H1 (cell line): ENCODE data around the gene MASP1. TPM values are rescaled to one million over a fixed set of nuclear protein-coding genes. Genes with fewer than 3 reads are reported as not detected.
A peak's percentile ranks its signal among the peaks of the same experiment; 100 is the strongest.

Experiments
- CTCF ChIA-PET: fragments of 300-600 bp; sonication (Branson Sonifier 250); formaldehyde crosslinking; loops from one replicate; lab custom pipeline; 2021; ENCODE audit not compliant: partially characterized antibody; lab: Charles Lee
- POLR2A ChIA-PET: fragments of 300-600 bp; sonication (Branson Sonifier 250); formaldehyde crosslinking; loops from one replicate; lab custom pipeline; 2021; ENCODE audit warnings: inconsistent platforms; ENCODE audit not compliant: partially characterized antibody; lab: Charles Lee
- DNase-seq, 2 experiments: peaks; one replicate each; pipeline versions ENCODE4 v3.0.0 to v3.0.0-alpha.2; 2010 to 2022; ENCODE audit warnings: low spot score in 2 of 2, low read depth in 1 of 2, mixed read lengths in 1 of 2
- FAIRE-seq: peaks from 2 replicates; lab custom pipeline; 2011; peaks lifted over from hg19 to GRCh38; lab: Jason Lieb, UNC
- H2AFZ ChIP-seq: 2 replicates; pipeline ENCODE4 v1.8.1; 2012; ENCODE audit warnings: low read length, inconsistent platforms
- H2AK5ac ChIP-seq: 2 replicates; pipeline ENCODE4 v1.6.1; 2013; ENCODE audit warnings: low read depth, low read length
- H2BK120ac ChIP-seq: replicated peaks from 2 replicates; pipeline ENCODE3; 2013; ENCODE audit warnings: low read depth, low read length, inconsistent platforms
- H2BK12ac ChIP-seq: 2 replicates; pipeline ENCODE4 v1.6.1; 2013; ENCODE audit warnings: low read depth, low read length
- H2BK15ac ChIP-seq: 2 replicates; pipeline ENCODE4 v1.6.1; 2013; ENCODE audit warnings: low read length
- H2BK20ac ChIP-seq: 2 replicates; pipeline ENCODE4 v1.6.1; 2013; ENCODE audit warnings: low read length
- H2BK5ac ChIP-seq: 2 replicates; pipeline ENCODE4 v1.6.1; 2013; ENCODE audit warnings: low read depth, low read length
- H3K14ac ChIP-seq: 2 replicates; pipeline ENCODE4 v1.6.1; 2013; ENCODE audit warnings: inconsistent platforms; ENCODE audit not compliant: insufficient read length
- H3K18ac ChIP-seq: 2 replicates; pipeline ENCODE4 v1.6.1; 2013; ENCODE audit warnings: low read length; ENCODE audit errors: extremely low read depth
- H3K23ac ChIP-seq: 2 replicates; pipeline ENCODE4 v1.6.1; 2013; ENCODE audit warnings: inconsistent platforms; ENCODE audit not compliant: insufficient read length
- H3K23me2 ChIP-seq: 2 replicates; pipeline ENCODE4 v1.6.1; 2013; ENCODE audit warnings: low read depth, low read length
- H3K27ac ChIP-seq: 2 replicates; pipeline ENCODE4 v1.6.1; 2011; ENCODE audit warnings: low read depth, low read length, inconsistent platforms
- H3K27me3 ChIP-seq, 4 experiments: replicated peaks in 1 of 4; 1 replicate in 1 of 4; 2 replicates in 3 of 4; pipeline versions ENCODE4 v1.6.1 to v1.8.1; 2011 to 2013; ENCODE audit warnings: low read length in 3 of 4, mild to moderate bottlenecking in 3 of 4, inconsistent platforms in 2 of 4, mixed read lengths in 2 of 4, moderate library complexity in 1 of 4; ENCODE audit not compliant: control insufficient read depth in 3 of 4, insufficient read depth in 3 of 4; ENCODE audit errors: extremely low read depth in 1 of 4
- H3K36me3 ChIP-seq, 4 experiments: 2 replicates each; pipeline versions ENCODE4 v1.6.1 to v1.8.1; 2011 to 2013; ENCODE audit warnings: mild to moderate bottlenecking in 4 of 4, low read length in 3 of 4, moderate library complexity in 2 of 4, control low read depth in 1 of 4, inconsistent platforms in 1 of 4; ENCODE audit not compliant: insufficient read depth in 4 of 4, control insufficient read depth in 2 of 4
- H3K4ac ChIP-seq: replicated peaks from 2 replicates; pipeline ENCODE3; 2013; ENCODE audit warnings: low read length, low read depth, mixed read lengths, inconsistent platforms; ENCODE audit not compliant: insufficient read length
- H3K4me1 ChIP-seq, 4 experiments: replicated peaks in 1 of 4; 1 replicate in 1 of 4; 2 replicates in 3 of 4; pipeline versions ENCODE4 v1.6.1 to v1.8.1; 2011 to 2013; ENCODE audit warnings: low read length in 3 of 4, inconsistent platforms in 2 of 4, mixed read lengths in 1 of 4; ENCODE audit not compliant: insufficient read depth in 4 of 4, control insufficient read depth in 3 of 4
- H3K4me2 ChIP-seq, 2 experiments: 2 replicates each; pipeline versions ENCODE4 v1.6.1 to v1.8.1; 2011 to 2013; ENCODE audit warnings: low read depth in 2 of 2, low read length in 2 of 2, control low read depth in 1 of 2, inconsistent platforms in 1 of 2, mild to moderate bottlenecking in 1 of 2; ENCODE audit not compliant: insufficient read depth in 1 of 2
- H3K4me3 ChIP-seq, 4 experiments: fragments of 200-600, 300-600 bp in 1 of 4; sonication (generic), shearing (Covaris generic), sonication (Bioruptor Twin) in 1 of 4; 2 replicates each; pipeline versions ENCODE4 v1.5.1 to v1.8.1; 2011 to 2016; ENCODE audit warnings: low read length in 4 of 4, low read depth in 3 of 4, control low read depth in 2 of 4, inconsistent platforms in 2 of 4, mild to moderate bottlenecking in 2 of 4, mixed read lengths in 1 of 4, moderate library complexity in 1 of 4; ENCODE audit not compliant: insufficient read depth in 2 of 4; ENCODE audit errors: extremely low read depth in 1 of 4
- H3K56ac ChIP-seq: replicated peaks from 2 replicates; pipeline ENCODE3; 2013; ENCODE audit warnings: low read depth, mild to moderate bottlenecking, mixed read lengths, low read length, inconsistent platforms; ENCODE audit not compliant: insufficient read length
- H3K79me1 ChIP-seq: 2 replicates; pipeline ENCODE4 v1.6.1; 2013; ENCODE audit warnings: low read depth, low read length, control low read depth
- H3K79me2 ChIP-seq, 2 experiments: 2 replicates each; pipeline versions ENCODE4 v1.6.1 to v1.8.1; 2012 to 2013; ENCODE audit warnings: low read length in 2 of 2, mild to moderate bottlenecking in 2 of 2, inconsistent platforms in 1 of 2; ENCODE audit not compliant: insufficient read depth in 2 of 2, control insufficient read depth in 1 of 2
- H3K9ac ChIP-seq, 4 experiments: replicated peaks in 1 of 4; 1 replicate in 1 of 4; 2 replicates in 3 of 4; pipeline versions ENCODE4 v1.6.1 to v1.8.1; 2011 to 2013; ENCODE audit warnings: low read depth in 3 of 4, low read length in 3 of 4, control low read depth in 2 of 4, mild to moderate bottlenecking in 2 of 4, moderate library complexity in 2 of 4, inconsistent platforms in 1 of 4; ENCODE audit errors: extremely low read depth in 1 of 4
- H3K9me3 ChIP-seq, 2 experiments: 2 replicates each; pipeline versions ENCODE4 v1.6.1 to v1.8.1; 2012 to 2013; ENCODE audit warnings: mild to moderate bottlenecking in 2 of 2, moderate library complexity in 2 of 2, control low read depth in 1 of 2, inconsistent platforms in 1 of 2, low read depth in 1 of 2, low read length in 1 of 2, mixed read lengths in 1 of 2; ENCODE audit not compliant: insufficient read depth in 2 of 2
- H4K20me1 ChIP-seq, 2 experiments: replicated peaks in 1 of 2; 2 replicates each; pipeline versions ENCODE3 to v1.8.1; 2011 to 2013; ENCODE audit warnings: inconsistent platforms in 2 of 2, low read length in 2 of 2, mild to moderate bottlenecking in 1 of 2; ENCODE audit not compliant: insufficient read depth in 2 of 2, control insufficient read depth in 1 of 2
- H4K5ac ChIP-seq: 2 replicates; pipeline ENCODE4 v1.6.1; 2013; ENCODE audit warnings: low read length, low read depth, mixed read lengths, inconsistent platforms; ENCODE audit not compliant: insufficient read length
- H4K8ac ChIP-seq: 2 replicates; pipeline ENCODE4 v1.8.0; 2013; ENCODE audit warnings: mild to moderate bottlenecking, moderate library complexity, low read length, inconsistent platforms; ENCODE audit not compliant: insufficient read depth; ENCODE audit errors: extremely low read depth
- H4K91ac ChIP-seq: replicated peaks from 2 replicates; pipeline ENCODE3; 2013; ENCODE audit warnings: low read length, mixed read lengths, inconsistent platforms; ENCODE audit not compliant: insufficient read length
- BACH1 ChIP-seq: IDR thresholded peaks from 2 replicates; pipeline ENCODE4 v1.6.1; 2012; ENCODE audit warnings: low read length, improper control_type of control experiment
- BRCA1 ChIP-seq: IDR thresholded peaks from 2 replicates; pipeline ENCODE4 v1.6.1; 2012; ENCODE audit warnings: low read depth, low read length, improper control_type of control experiment
- CREB1 ChIP-seq: IDR thresholded peaks from 2 replicates; pipeline ENCODE4 v1.6.1; 2012; ENCODE audit warnings: inconsistent platforms
- EZH2 ChIP-seq: fragments of 200-600 bp; sonication (generic); IDR thresholded peaks from 2 replicates; pipeline ENCODE4 v1.7.1; 2012; ENCODE audit warnings: low read depth, mild to moderate bottlenecking, moderate library complexity, low read length, inconsistent platforms; ENCODE audit not compliant: severe bottlenecking
- FOSL1 ChIP-seq: IDR thresholded peaks from 2 replicates; pipeline ENCODE4 v1.6.1; 2011; ENCODE audit warnings: mild to moderate bottlenecking, low read depth, low read length, moderate library complexity; ENCODE audit not compliant: insufficient read depth
- HDAC6 ChIP-seq: IDR thresholded peaks from one replicate; pipeline ENCODE4 v1.7.1; 2012; ENCODE audit warnings: low read depth, mild to moderate bottlenecking, inconsistent platforms, low read length, moderate library complexity
- KDM4A ChIP-seq: IDR thresholded peaks from one replicate; pipeline ENCODE4 v1.7.1; 2012; ENCODE audit warnings: low read depth, mild to moderate bottlenecking, moderate library complexity, low read length, inconsistent platforms; ENCODE audit not compliant: severe bottlenecking
- NANOG ChIP-seq: IDR thresholded peaks from 2 replicates; pipeline ENCODE4 v1.6.1; 2011; ENCODE audit warnings: low read length, low read depth, mild to moderate bottlenecking, inconsistent platforms; ENCODE audit not compliant: insufficient read depth, poor library complexity, severe bottlenecking
- SIX5 ChIP-seq: IDR thresholded peaks from 2 replicates; pipeline ENCODE4 v1.6.1; 2011; ENCODE audit warnings: mild to moderate bottlenecking, low read depth, low read length
- USF2 ChIP-seq: IDR thresholded peaks from 2 replicates; pipeline ENCODE4 v1.6.1; 2011; ENCODE audit warnings: low read length, improper control_type of control experiment
- YY1 ChIP-seq: IDR thresholded peaks from 2 replicates; pipeline ENCODE4 v1.6.1; 2011; ENCODE audit warnings: low read depth, mild to moderate bottlenecking, low read length
- WGBS, 2 experiments: shearing (Covaris generic) in 1 of 2; methylation state at CpG; one replicate each; pipeline versions ENCODE4 v1.1.6 to v1.1.7; 2013 to 2015; ENCODE audit warnings: low lambda C conversion rate in 2 of 2, mixed read lengths in 2 of 2, inconsistent platforms in 1 of 2, low coverage in 1 of 2, missing lambda C conversion rate in 1 of 2; ENCODE audit not compliant: insufficient replicate concordance in 2 of 2, insufficient coverage in 1 of 2, insufficient read length in 1 of 2; ENCODE audit errors: extremely low coverage in 1 of 2, missing lambda C conversion rate in 1 of 2; 5-methylcytosine and 5-hydroxymethylcytosine counted together
- polyA plus RNA-seq, 7 experiments: library from polyadenylated mRNA; depleted of rRNA in 3 of 7; stranded (reverse) in 5 of 7; unstranded in 2 of 7; fragments of >200 nt in 5 of 7; fragments of 200-250 nt in 2 of 7; gene quantifications; 1 replicate in 5 of 7; 2 replicates in 1 of 7; 4 replicates in 1 of 7; pipeline versions ENCODE4 v1.2.1 to v1.2.3, GENCODE V29; 2011 to 2013; ENCODE audit warnings: missing spikeins in 2 of 7, mixed read lengths in 2 of 7
- total RNA-seq: library from RNA; stranded (reverse); fragmentation: NEBNext Ultra II Directional; extraction: Animal tissue kit (Norgen Biotek cat#: 25700); gene quantifications from 2 replicates; pipeline ENCODE4 v1.2.1, GENCODE V29; 2021

The MASP1 gene
- total and polyA plus RNA-seq, 2 of the 8 experiments (the other 6 are each of a cell fraction or from before 2014, with no cell fraction given), result 2.7 to 3.5 TPM

- Histone ChIP-seq H3K4me2 (no peak overlapping the region), H2BK12ac (no peak overlapping the region; the same call in 1 of the 2 replicates), H3K56ac (no peak overlapping the region), H2BK5ac (no peak overlapping the region), H2BK20ac (peak overlapping the region; percentile 4; the same call in 1 of the 2 replicates), H2BK120ac (no peak overlapping the region), H3K23me2 (no peaks in the 10 kb centered on the region), H3K4me1 (peaks cover 3 to 14% (median 7%) of the 10 kb centered on the region in 4 experiments; a peak in 4 of 7 replicates), H3K79me2 (no peaks in the 10 kb centered on the region), H3K4ac (no peak overlapping the region)
- no peak for TF ChIP-seq KDM4A
- no peak for TF ChIP-seq CREB1
- TF ChIP-seq SIX5, result no peak
- no peak for TF ChIP-seq EZH2
- no peak for TF ChIP-seq HDAC6
- TF ChIP-seq FOSL1, result no peak
- TF ChIP-seq YY1, result no peak
- no peak for TF ChIP-seq NANOG
- no peak for TF ChIP-seq BACH1
- TF ChIP-seq BRCA1, result no peak
- no peak for TF ChIP-seq USF2
- TF ChIP-seq, all 59 proteins: peak for 0
- Histone ChIP-seq H3K18ac (no peak overlapping the region), H3K27me3 (no peaks in the 10 kb centered on the region), H3K79me1 (no peaks in the 10 kb centered on the region), H3K27ac (no peak overlapping the region), H3K14ac (no peak overlapping the region), H4K5ac (no peak overlapping the region), H2AK5ac (no peak overlapping the region), H3K4me3 (no peak overlapping the region), H3K36me3 (no peaks in the 10 kb centered on the region), H3K9ac (no peak overlapping the region), H4K91ac (peak overlapping the region; percentile 4), H3K9me3 (peaks cover 4 to 6% of the 10 kb centered on the region in 2 experiments), H2AFZ (no peak overlapping the region), H3K23ac (no peak overlapping the region), H2BK15ac (no peak overlapping the region), H4K8ac (no peak overlapping the region), H4K20me1 (no peaks in the 10 kb centered on the region)
- DNase-seq (no peak), FAIRE-seq (no peak)
- CTCF ChIA-PET, result interaction anchor here (1.0 to 1.7 kb wide), 3 partner anchors 10 to 326 kb away, joined by 3 to 5 read pairs (median 4); no protein-coding TSS in a partner anchor
- 85% methylated on average over 4 of the region's 4 CpGs; no CpG with 5 or more reads in 1 of the 2 experiments for WGBS, 2 experiments
- POLR2A ChIA-PET, result interaction anchor here (0.6 to 2.1 kb wide), 3 partner anchors 10 to 307 kb away, joined by 3 to 5 read pairs (median 4); no protein-coding TSS in a partner anchor
Observed at GRCh38 chr3:187212705-187213104, 78.8 kb downstream of the MASP1 start.
